Suprapubic skin (tissue), 4 donors: Measurements from ENCODE around the gene GOLGA8T. TPM values are rescaled to one million over a fixed set of nuclear protein-coding genes. Genes with fewer than 3 reads are reported as not detected.
A peak's percentile ranks its signal among the peaks of the same experiment; 100 is the strongest.
"Not testable (repeated sequence)": the region's sequence is repeated elsewhere in the genome, so short reads cannot be mapped to it uniquely, and the experiment has no call there.

Source experiments
- DNase-seq, 2 donors: peaks; one replicate each; pipeline ENCODE4 v3.0.0-alpha.2; 2019; ENCODE audit warnings: low spot score in 2 of 2
- H3K27ac ChIP-seq: fragments of 200-600 bp; sonication (generic); one replicate; pipeline ENCODE4 v1.5.1; 2019
- H3K27me3 ChIP-seq: fragments of 200-600 bp; sonication (generic); one replicate; pipeline ENCODE4 v1.5.1; 2019
- H3K36me3 ChIP-seq: fragments of 200-600 bp; sonication (generic); one replicate; pipeline ENCODE4 v1.5.1; 2019
- H3K4me1 ChIP-seq: fragments of 200-600 bp; sonication (generic); one replicate; pipeline ENCODE4 v1.5.1; 2019
- H3K4me3 ChIP-seq: fragments of 200-600 bp; sonication (generic); one replicate; pipeline ENCODE4 v1.5.1; 2019; ENCODE audit warnings: mild to moderate bottlenecking
- H3K9me3 ChIP-seq: fragments of 200-600 bp; sonication (generic); one replicate; pipeline ENCODE4 v1.5.1; 2019
- WGBS: methylation state at CpG from one replicate; pipeline ENCODE4 v1.1.5; 2018; 5-methylcytosine and 5-hydroxymethylcytosine counted together
- total RNA-seq, 4 donors: library from RNA; depleted of rRNA; stranded (reverse); fragments of >200 nt; gene quantifications; one replicate each; pipeline ENCODE4 v1.1.0, GENCODE V29; 2016

GOLGA8T gene
- total RNA-seq, 4 donors from 2014 or later = not detected

GRCh38 chr15:30173041-30173608 is 38.3 kb downstream of the GOLGA8T start:
- 46% methylated on average over 1 of the region's 11 CpGs for WGBS
- not testable (repeated sequence) for H3K4me3 ChIP-seq, H3K27me3 ChIP-seq, H3K4me1 ChIP-seq, DNase-seq, H3K36me3 ChIP-seq, H3K27ac ChIP-seq, H3K9me3 ChIP-seq

GRCh38 chr15:30175291-30175690 is 40.4 kb downstream of the GOLGA8T start:
- H3K4me1 ChIP-seq, DNase-seq, H3K4me3 ChIP-seq, H3K27ac ChIP-seq, H3K27me3 ChIP-seq, H3K9me3 ChIP-seq, H3K36me3 ChIP-seq: not testable (repeated sequence)
- WGBS = no CpG with 5 or more reads among the region's 6 CpGs

GRCh38 chr15:30176613-30177012 is 41.8 kb downstream of the GOLGA8T start:
- not testable (repeated sequence) for H3K4me3 ChIP-seq, H3K4me1 ChIP-seq, DNase-seq, H3K9me3 ChIP-seq, H3K27ac ChIP-seq, H3K36me3 ChIP-seq, H3K27me3 ChIP-seq
- WGBS = no CpG with 5 or more reads among the region's 3 CpGs

GRCh38 chr15:30179814-30180213 is 45.0 kb downstream of the GOLGA8T start:
- DNase-seq, H3K4me1 ChIP-seq, H3K27me3 ChIP-seq, H3K27ac ChIP-seq, H3K9me3 ChIP-seq, H3K4me3 ChIP-seq, H3K36me3 ChIP-seq: not testable (repeated sequence)

- DNase-seq, H3K27me3 ChIP-seq, H3K4me1 ChIP-seq, H3K36me3 ChIP-seq, H3K9me3 ChIP-seq, H3K27ac ChIP-seq, H3K4me3 ChIP-seq: not testable (repeated sequence)
- WGBS = no CpG with 5 or more reads among the region's 7 CpGs
Observed at GRCh38 chr15:30185495-30185894, 50.6 kb downstream of the GOLGA8T start.

- not testable (repeated sequence) for H3K27me3 ChIP-seq, H3K9me3 ChIP-seq, H3K4me1 ChIP-seq, H3K4me3 ChIP-seq, H3K27ac ChIP-seq, H3K36me3 ChIP-seq, DNase-seq
- 88% methylated on average over 2 of the region's 3 CpGs for WGBS
Observed at GRCh38 chr15:30187429-30187828, 52.6 kb downstream of the GOLGA8T start.

GRCh38 chr15:30189754-30190153 is 54.9 kb downstream of the GOLGA8T start:
- H3K36me3 ChIP-seq, H3K4me3 ChIP-seq, H3K27ac ChIP-seq, H3K9me3 ChIP-seq, DNase-seq, H3K4me1 ChIP-seq, H3K27me3 ChIP-seq: not testable (repeated sequence)
- no CpG with 5 or more reads among the region's 1 CpG for WGBS

GRCh38 chr15:30191143-30191542 is 56.3 kb downstream of the GOLGA8T start:
- not testable (repeated sequence) for H3K9me3 ChIP-seq, DNase-seq, H3K4me1 ChIP-seq, H3K27me3 ChIP-seq, H3K27ac ChIP-seq, H3K4me3 ChIP-seq, H3K36me3 ChIP-seq
- WGBS = no CpG with 5 or more reads among the region's 23 CpGs

- H3K27me3 ChIP-seq, DNase-seq, H3K9me3 ChIP-seq, H3K4me1 ChIP-seq, H3K27ac ChIP-seq, H3K36me3 ChIP-seq: not testable (repeated sequence)
- WGBS = no CpG with 5 or more reads among the region's 37 CpGs
- peak overlapping the region; percentile 7 for H3K4me3 ChIP-seq
Observed at GRCh38 chr15:30191639-30192038, 56.8 kb downstream of the GOLGA8T start.

- H3K27me3 ChIP-seq, H3K36me3 ChIP-seq, H3K9me3 ChIP-seq, DNase-seq, H3K4me1 ChIP-seq, H3K27ac ChIP-seq: not testable (repeated sequence)
- H3K4me3 ChIP-seq = peak overlapping the region; percentile 7
- no CpG with 5 or more reads among the region's 53 CpGs for WGBS
Observed at GRCh38 chr15:30192119-30192745, 57.4 kb downstream of the GOLGA8T start.

GRCh38 chr15:30192892-30193291 is 58.0 kb downstream of the GOLGA8T start:
- H3K4me1 ChIP-seq, DNase-seq, H3K27me3 ChIP-seq, H3K4me3 ChIP-seq, H3K9me3 ChIP-seq, H3K27ac ChIP-seq, H3K36me3 ChIP-seq: not testable (repeated sequence)
- no CpG with 5 or more reads among the region's 9 CpGs for WGBS

Other genes starting within 250 kb of the GOLGA8T start
- gene GOLGA8J, start 52.1 kb upstream of the GOLGA8T start, total RNA-seq = 1 to 10 TPM in 1 of 4 donors, not detected in 3; 2.8 TPM